GM23338 (cell line): ENCODE measurements around the gene DYNLT3. TPM values are rescaled to one million over a fixed set of nuclear protein-coding genes. Genes with fewer than 3 reads are reported as not detected.

ENCODE experiments used
- ATAC-seq: fragments of 200-7000 bp; cut with Tn5 transposase; 3 replicates; pipeline ENCODE4 v1.9.1; 2020
- DNase-seq: peaks from one replicate; pipeline ENCODE4 v3.0.0-alpha.2; 2015; ENCODE audit warnings: low spot score
- H2AFZ ChIP-seq: fragments of 200-600 bp; sonication (generic); 2 replicates; pipeline ENCODE4 v1.8.0; 2016; ENCODE audit warnings: antibody characterized with exemption, mild to moderate bottlenecking, moderate library complexity
- H3F3A ChIP-seq: fragments of 200-600 bp; sonication (generic); replicated peaks from 2 replicates; pipeline ENCODE4 v1.8.0; 2017; ENCODE audit warnings: antibody characterized with exemption, mixed run types, low read depth
- H3K27ac ChIP-seq: fragments of 200-600 bp; sonication (generic); 2 replicates; pipeline ENCODE4 v1.6.1; 2016; ENCODE audit warnings: low read depth
- H3K27me3 ChIP-seq: fragments of 200-600 bp; sonication (generic); 2 replicates; pipeline ENCODE4 v1.8.0; 2016; ENCODE audit warnings: mild to moderate bottlenecking, mixed run types, moderate library complexity; ENCODE audit not compliant: insufficient read depth
- H3K36me3 ChIP-seq: fragments of 200-600 bp; sonication (generic); 2 replicates; pipeline ENCODE4 v1.8.0; 2016; ENCODE audit warnings: mild to moderate bottlenecking; ENCODE audit not compliant: insufficient read depth
- H3K4me1 ChIP-seq: fragments of 200-600 bp; sonication (generic); 2 replicates; pipeline ENCODE4 v1.8.0; 2016; ENCODE audit warnings: mild to moderate bottlenecking, moderate library complexity; ENCODE audit not compliant: insufficient read depth
- H3K4me2 ChIP-seq: fragments of 200-600 bp; sonication (generic); 2 replicates; pipeline ENCODE4 v1.7.1; 2017; ENCODE audit warnings: mixed run types
- H3K4me3 ChIP-seq: fragments of 200-600 bp; sonication (generic); 2 replicates; pipeline ENCODE4 v1.6.1; 2016; ENCODE audit warnings: mixed run types
- H3K79me2 ChIP-seq: fragments of 200-600 bp; sonication (generic); replicated peaks from 2 replicates; pipeline ENCODE4 v1.8.0; 2017; ENCODE audit warnings: mild to moderate bottlenecking; ENCODE audit not compliant: insufficient read depth
- H3K9me2 ChIP-seq: fragments of 200-600 bp; sonication (generic); 2 replicates; pipeline ENCODE4 v1.8.0; 2017; ENCODE audit not compliant: insufficient read depth
- H4K20me1 ChIP-seq: fragments of 200-600 bp; sonication (generic); replicated peaks from 2 replicates; pipeline ENCODE4 v1.8.0; 2017; ENCODE audit warnings: mild to moderate bottlenecking; ENCODE audit not compliant: insufficient read depth
- H3K27ac Mint-ChIP-seq: 2 replicates; pipeline ENCODE4 v1.8.0; 2020; ENCODE audit warnings: inconsistent platforms, mild to moderate bottlenecking, moderate library complexity, mixed read lengths
- H3K27me3 Mint-ChIP-seq: 3 replicates; pipeline ENCODE4 v1.8.0; 2022; ENCODE audit warnings: low read depth, mild to moderate bottlenecking, moderate library complexity, mixed read lengths, inconsistent platforms; ENCODE audit not compliant: insufficient read depth, poor library complexity
- H3K36me3 Mint-ChIP-seq: 3 replicates; pipeline ENCODE4 v1.8.0; 2021; ENCODE audit warnings: low read depth, mild to moderate bottlenecking, inconsistent platforms, moderate library complexity, mixed read lengths
- H3K4me1 Mint-ChIP-seq: 3 replicates; pipeline ENCODE4 v1.8.0; 2020; ENCODE audit warnings: mild to moderate bottlenecking, inconsistent platforms, mixed read lengths
- H3K4me3 Mint-ChIP-seq: 3 replicates; pipeline ENCODE4 v1.8.0; 2021; ENCODE audit warnings: moderate library complexity, mild to moderate bottlenecking, inconsistent platforms, mixed read lengths
- H3K9me3 Mint-ChIP-seq: 3 replicates; pipeline ENCODE4 v1.8.0; 2020; ENCODE audit warnings: moderate library complexity, mild to moderate bottlenecking, inconsistent platforms, mixed read lengths
- CTCF ChIP-seq, 2 experiments: fragments of 200-600 bp in 1 of 2; sonication (generic) in 1 of 2; conservative IDR thresholded peaks; 2 replicates each; pipeline versions ENCODE4 v1.5.1 to v1.6.1; 2016 to 2017; ENCODE audit warnings: antibody characterized with exemption in 2 of 2, low read depth in 2 of 2, mild to moderate bottlenecking in 2 of 2, moderate library complexity in 1 of 2
- EZH2 ChIP-seq: fragments of 200-600 bp; sonication (generic); IDR thresholded peaks from one replicate; pipeline ENCODE4 v1.8.0; 2017; ENCODE audit warnings: antibody characterized with exemption, mild to moderate bottlenecking, low read depth; ENCODE audit not compliant: unreplicated experiment
- EZH2phosphoT487 ChIP-seq: fragments of 200-600 bp; sonication (generic); IDR thresholded peaks from one replicate; pipeline ENCODE4 v1.8.1; 2018; ENCODE audit warnings: antibody characterized with exemption; ENCODE audit not compliant: unreplicated experiment
- JUNB ChIP-seq: IDR thresholded peaks from one replicate; pipeline ENCODE4 v1.6.1; 2016; ENCODE audit warnings: antibody characterized with exemption; ENCODE audit not compliant: unreplicated experiment
- NANOG ChIP-seq: IDR thresholded peaks from 2 replicates; pipeline ENCODE4 v1.6.1; 2016; ENCODE audit warnings: antibody characterized with exemption, borderline replicate concordance
- POLR2AphosphoS5 ChIP-seq: IDR thresholded peaks from 2 replicates; pipeline ENCODE4 v1.6.1; 2016; ENCODE audit warnings: antibody characterized with exemption, low read depth
- STAT1 ChIP-seq: IDR thresholded peaks from one replicate; pipeline ENCODE4 v1.6.1; 2016; ENCODE audit warnings: antibody characterized with exemption; ENCODE audit not compliant: unreplicated experiment
- ZNF114 ChIP-seq: fragments of 250-450 bp; sonication (Bioruptor Pico); IDR thresholded peaks from 2 replicates; pipeline ENCODE4 v1.5.0; 2020; ENCODE audit warnings: mild to moderate bottlenecking, moderate library complexity
- ZNF331 ChIP-seq: fragments of 250-450 bp; sonication (Bioruptor Pico); IDR thresholded peaks from 2 replicates; pipeline ENCODE4 v1.5.0; 2020; ENCODE audit warnings: low read depth, mild to moderate bottlenecking, moderate library complexity
- polyA plus RNA-seq: library from polyadenylated mRNA; unstranded; fragments of >200 nt; fragmentation: Nextera tagmentation; extraction: Ambion mirVana; gene quantifications from 2 replicates; pipeline ENCODE4 v1.2.1, GENCODE V29; 2016
- total RNA-seq: library from RNA; depleted of rRNA; stranded (reverse); fragments of >200 nt; shearing (Covaris generic); gene quantifications from 2 replicates; pipeline ENCODE4 v1.2.3, GENCODE V29; 2014
- TF ChIP-seq, protein P1 (sequence below): IDR thresholded peaks from 2 replicates; pipeline ENCODE4 v1.6.1; 2016; ENCODE audit warnings: antibody characterized with exemption

DYNLT3 gene
- total and polyA plus RNA-seq, 2 experiments from 2014 or later, result 6.5 to 8.1 TPM

DNA sequence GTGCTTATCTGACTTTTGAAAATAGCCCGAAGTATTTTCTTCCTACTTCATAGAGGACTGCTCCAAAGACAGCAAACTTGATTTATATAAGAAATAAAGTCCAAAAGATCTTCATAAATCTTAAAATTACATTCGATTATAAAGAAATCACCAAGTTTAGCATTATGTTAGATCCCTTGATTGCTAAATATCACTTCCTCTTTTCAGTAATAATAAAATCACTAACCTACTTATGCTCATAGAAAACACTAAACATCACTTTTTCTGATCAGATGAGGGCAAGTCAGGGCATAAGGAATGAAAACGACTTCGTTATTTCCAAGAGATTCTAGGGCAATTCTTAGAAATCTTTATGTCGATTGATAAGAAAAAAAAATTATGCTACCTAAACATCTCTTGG is 32.0 kb downstream of the DYNLT3 start:
- no peaks in the 10 kb centered on the region for H3K9me3 Mint-ChIP-seq
- Histone ChIP-seq H3K27me3 (no peaks in the 10 kb centered on the region), H3K27ac (no peak overlapping the region), H4K20me1 (no peaks in the 10 kb centered on the region), H3K36me3 (no peaks in the 10 kb centered on the region), H3K9me2 (no peaks in the 10 kb centered on the region), H2AFZ (no peak overlapping the region), H3K4me3 (no peak overlapping the region), H3K4me1 (no peaks in the 10 kb centered on the region), H3F3A (no peaks in the 10 kb centered on the region), H3K4me2 (no peak overlapping the region), H3K79me2 (no peaks in the 10 kb centered on the region)
- ATAC-seq (no peak), DNase-seq (no peak)
- H3K4me1 Mint-ChIP-seq, result no peaks in the 10 kb centered on the region
- no peak for TF ChIP-seq STAT1
- TF ChIP-seq EZH2phosphoT487, result no peak
- TF ChIP-seq ZNF331 (CRISPR knock-in tag), result no peak
- H3K4me3 Mint-ChIP-seq, result no peak overlapping the region
- no peaks in the 10 kb centered on the region for H3K36me3 Mint-ChIP-seq
- H3K27me3 Mint-ChIP-seq, result no peaks in the 10 kb centered on the region
- no peak overlapping the region for H3K27ac Mint-ChIP-seq

- no peaks in the 10 kb centered on the region for H3K9me2 ChIP-seq
- Mint-ChIP-seq H3K4me3 (no peak overlapping the region), H3K27me3 (no peaks in the 10 kb centered on the region), H3K4me1 (no peaks in the 10 kb centered on the region), H3K9me3 (no peaks in the 10 kb centered on the region), H3K27ac (no peak overlapping the region), H3K36me3 (no peaks in the 10 kb centered on the region)
- no peaks in the 10 kb centered on the region for H3K79me2 ChIP-seq
- H3K4me1 ChIP-seq, result no peaks in the 10 kb centered on the region
- no peaks in the 10 kb centered on the region for H4K20me1 ChIP-seq
- no peaks in the 10 kb centered on the region for H3K36me3 ChIP-seq
- no peaks in the 10 kb centered on the region for H3F3A ChIP-seq
- no peak overlapping the region for H3K27ac ChIP-seq
- no peak overlapping the region for H3K4me3 ChIP-seq
- DNase-seq (no peak), ATAC-seq (no peak)
- no peaks in the 10 kb centered on the region for H3K27me3 ChIP-seq
- H2AFZ ChIP-seq, result no peak overlapping the region
- TF ChIP-seq CTCF (conservative IDR thresholded peaks at IDR 0.05; ENCODE audit: low read depth in 2 of 2), result no peak
- no peak overlapping the region for H3K4me2 ChIP-seq
These were observed 33.8 kb downstream of the DYNLT3 start for GRCh38 chrX:37813570-37813969.

GRCh38 chrX:37812110-37812509 is 35.3 kb downstream of the DYNLT3 start:
- H3K36me3 ChIP-seq, result no peaks in the 10 kb centered on the region
- no peaks in the 10 kb centered on the region for H3K4me1 Mint-ChIP-seq
- no peaks in the 10 kb centered on the region for H3K9me3 Mint-ChIP-seq
- H3K4me1 ChIP-seq, result no peaks in the 10 kb centered on the region
- H4K20me1 ChIP-seq, result no peaks in the 10 kb centered on the region
- no peak overlapping the region for H2AFZ ChIP-seq
- no peak for TF ChIP-seq EZH2
- no peak for TF ChIP-seq CTCF (conservative IDR thresholded peaks at IDR 0.05; ENCODE audit: low read depth in 2 of 2)
- no peak for TF ChIP-seq NANOG
- no peak for TF ChIP-seq ZNF114 (CRISPR knock-in tag)
- TF ChIP-seq JUNB, result no peak
- TF ChIP-seq, protein P1, sequence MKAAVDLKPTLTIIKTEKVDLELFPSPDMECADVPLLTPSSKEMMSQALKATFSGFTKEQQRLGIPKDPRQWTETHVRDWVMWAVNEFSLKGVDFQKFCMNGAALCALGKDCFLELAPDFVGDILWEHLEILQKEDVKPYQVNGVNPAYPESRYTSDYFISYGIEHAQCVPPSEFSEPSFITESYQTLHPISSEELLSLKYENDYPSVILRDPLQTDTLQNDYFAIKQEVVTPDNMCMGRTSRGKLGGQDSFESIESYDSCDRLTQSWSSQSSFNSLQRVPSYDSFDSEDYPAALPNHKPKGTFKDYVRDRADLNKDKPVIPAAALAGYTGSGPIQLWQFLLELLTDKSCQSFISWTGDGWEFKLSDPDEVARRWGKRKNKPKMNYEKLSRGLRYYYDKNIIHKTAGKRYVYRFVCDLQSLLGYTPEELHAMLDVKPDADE, result no peak
- TF ChIP-seq EZH2phosphoT487, result no peak
- no peak for TF ChIP-seq POLR2AphosphoS5
- H3K9me2 ChIP-seq, result no peaks in the 10 kb centered on the region
- H3K27ac ChIP-seq, result no peak overlapping the region
- H3K36me3 Mint-ChIP-seq, result no peaks in the 10 kb centered on the region
- no peak for ATAC-seq
- no peaks in the 10 kb centered on the region for H3K79me2 ChIP-seq
- H3K27me3 Mint-ChIP-seq, result no peaks in the 10 kb centered on the region
- H3K27ac Mint-ChIP-seq, result no peak overlapping the region
- H3F3A ChIP-seq, result no peaks in the 10 kb centered on the region
- H3K4me3 ChIP-seq, result no peak overlapping the region
- H3K4me2 ChIP-seq, result no peak overlapping the region
- H3K4me3 Mint-ChIP-seq, result no peak overlapping the region
- DNase-seq, result no peak
- H3K27me3 ChIP-seq, result no peaks in the 10 kb centered on the region
